DOHH2 (cell line): Measurements from ENCODE around the gene SEMA6A.

Experiments
- H3F3A ChIP-seq: fragments of 200-600 bp; sonication (generic), shearing (Covaris generic); 2 replicates; pipeline ENCODE4 v1.6.0; 2016; ENCODE audit warnings: antibody characterized with exemption, mild to moderate bottlenecking; ENCODE audit not compliant: control insufficient read depth, insufficient read depth
- H3K27ac ChIP-seq: fragments of 200-600 bp; sonication (generic); 2 replicates; pipeline ENCODE4 v1.5.1; 2014; ENCODE audit warnings: low read depth, mild to moderate bottlenecking, low read length, moderate library complexity
- H3K27me3 ChIP-seq: fragments of 200-600 bp; sonication (generic); 2 replicates; pipeline ENCODE4 v1.6.1; 2014; ENCODE audit warnings: mild to moderate bottlenecking, low read length, mixed read lengths; ENCODE audit not compliant: control insufficient read depth
- H3K36me3 ChIP-seq: fragments of 200-600 bp; sonication (generic); 2 replicates; pipeline ENCODE4 v1.6.1; 2014; ENCODE audit warnings: mild to moderate bottlenecking, low read length, moderate library complexity, mixed read lengths; ENCODE audit not compliant: control insufficient read depth
- H3K4me1 ChIP-seq: fragments of 200-600 bp; sonication (generic); 2 replicates; pipeline ENCODE4 v1.6.1; 2014; ENCODE audit warnings: mild to moderate bottlenecking, low read length, mixed read lengths; ENCODE audit not compliant: control insufficient read depth
- H3K4me2 ChIP-seq: fragments of 200-600 bp; sonication (generic); 2 replicates; pipeline ENCODE4 v1.6.0; 2014; ENCODE audit warnings: mild to moderate bottlenecking, low read length, moderate library complexity
- H3K4me3 ChIP-seq: fragments of 200-600 bp; sonication (generic); 2 replicates; pipeline ENCODE4 v1.5.1; 2014; ENCODE audit warnings: mild to moderate bottlenecking, low read length, mixed read lengths
- H3K79me2 ChIP-seq: fragments of 200-600 bp; sonication (generic); 2 replicates; pipeline ENCODE4 v1.6.1; 2014; ENCODE audit warnings: mild to moderate bottlenecking, low read length, mixed read lengths; ENCODE audit not compliant: control insufficient read depth
- H3K9me2 ChIP-seq: fragments of 200-600 bp; sonication (generic); replicated peaks from 2 replicates; pipeline ENCODE4 v1.6.1; 2014; ENCODE audit warnings: mild to moderate bottlenecking, low read length, mixed read lengths; ENCODE audit not compliant: control insufficient read depth
- H3K9me3 ChIP-seq: fragments of 200-600 bp; sonication (generic); 2 replicates; pipeline ENCODE4 v1.6.1; 2014; ENCODE audit warnings: antibody characterized with exemption, low read length, mixed read lengths; ENCODE audit not compliant: control insufficient read depth, insufficient read depth
- H4K20me1 ChIP-seq: fragments of 200-600 bp; sonication (generic); 2 replicates; pipeline ENCODE4 v1.6.0; 2014; ENCODE audit warnings: low read depth, mild to moderate bottlenecking, antibody characterized with exemption, low read length, moderate library complexity; ENCODE audit not compliant: control insufficient read depth, insufficient read depth
- CTCF ChIP-seq: fragments of 200-600 bp; sonication (generic); IDR thresholded peaks from one replicate; pipeline ENCODE4 v1.5.1; 2014; ENCODE audit warnings: antibody characterized with exemption, mild to moderate bottlenecking, low read depth, low read length; ENCODE audit not compliant: poor library complexity, severe bottlenecking
- EZH2phosphoT487 ChIP-seq: fragments of 200-600 bp; sonication (generic); IDR thresholded peaks from 2 replicates; pipeline ENCODE4 v1.6.1; 2017; ENCODE audit warnings: borderline replicate concordance, mild to moderate bottlenecking, antibody characterized with exemption, low read length, moderate library complexity, mixed read lengths

SEMA6A gene

GRCh38 chr5:116573279-116573701, 1.3 kb downstream of the SEMA6A start:
- H4K20me1 ChIP-seq: no peaks in the 10 kb centered on the region
- H3K27me3 ChIP-seq: peaks cover 46% of the 10 kb centered on the region
- no peaks in the 10 kb centered on the region for H3F3A ChIP-seq
- H3K9me2 ChIP-seq: no peaks in the 10 kb centered on the region
- H3K4me3 ChIP-seq: peak overlapping the region; percentile 75
- TF ChIP-seq CTCF (no peak), EZH2phosphoT487 (no peak)
- no peak overlapping the region for H3K27ac ChIP-seq
- H3K4me2 ChIP-seq: peak overlapping the region; percentile 92
- peaks cover 28% of the 10 kb centered on the region for H3K4me1 ChIP-seq
- H3K79me2 ChIP-seq: no peaks in the 10 kb centered on the region
- H3K36me3 ChIP-seq: no peaks in the 10 kb centered on the region
- H3K9me3 ChIP-seq: no peaks in the 10 kb centered on the region

DNA sequence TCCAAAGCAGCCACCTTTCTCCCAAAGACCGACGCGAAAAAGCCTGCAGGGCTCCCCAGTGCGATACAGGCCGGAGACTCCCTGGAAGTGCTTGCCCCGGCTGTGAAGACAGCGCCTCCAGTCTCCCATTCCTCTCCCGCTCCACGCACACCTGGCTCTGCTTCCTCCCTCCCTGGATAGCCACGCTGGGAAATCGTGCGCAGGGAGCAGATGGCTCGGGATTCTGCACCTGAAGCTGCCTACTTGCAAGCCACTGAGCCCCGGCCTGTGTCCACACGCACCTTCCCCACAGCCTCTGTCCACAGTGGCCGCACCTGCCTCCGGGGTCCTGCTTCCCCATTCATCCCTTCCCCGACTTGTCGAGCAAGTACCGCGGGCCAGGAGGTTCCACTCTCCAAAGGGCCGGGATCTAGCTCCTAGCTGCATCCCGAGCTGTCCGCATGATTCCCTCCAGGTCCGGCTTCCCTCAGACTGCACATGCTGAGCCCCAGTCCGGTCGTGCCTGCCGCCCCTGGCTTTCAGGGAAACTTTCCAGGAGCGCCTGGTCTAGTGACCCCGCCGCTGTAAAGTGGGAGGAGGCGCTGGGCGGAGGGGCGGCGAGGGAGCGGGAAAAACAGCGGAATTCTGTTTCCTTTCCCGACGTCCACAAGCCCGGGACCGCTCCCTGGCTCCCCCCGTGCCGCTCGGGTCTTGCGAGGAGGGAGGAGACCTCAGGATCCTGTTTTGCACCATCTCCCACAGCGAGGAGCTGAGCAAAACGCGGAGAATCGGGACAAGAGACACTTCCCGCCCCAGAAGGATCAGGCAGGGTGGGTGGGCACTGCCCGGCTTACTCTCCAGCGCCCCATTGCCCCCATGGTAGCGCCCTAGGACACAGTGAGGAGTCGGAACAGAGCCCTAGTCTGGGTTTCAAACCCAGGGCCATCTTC, 2.0 kb downstream of the SEMA6A start:
- no peak for TF ChIP-seq EZH2phosphoT487
- no peak for TF ChIP-seq CTCF

DNA sequence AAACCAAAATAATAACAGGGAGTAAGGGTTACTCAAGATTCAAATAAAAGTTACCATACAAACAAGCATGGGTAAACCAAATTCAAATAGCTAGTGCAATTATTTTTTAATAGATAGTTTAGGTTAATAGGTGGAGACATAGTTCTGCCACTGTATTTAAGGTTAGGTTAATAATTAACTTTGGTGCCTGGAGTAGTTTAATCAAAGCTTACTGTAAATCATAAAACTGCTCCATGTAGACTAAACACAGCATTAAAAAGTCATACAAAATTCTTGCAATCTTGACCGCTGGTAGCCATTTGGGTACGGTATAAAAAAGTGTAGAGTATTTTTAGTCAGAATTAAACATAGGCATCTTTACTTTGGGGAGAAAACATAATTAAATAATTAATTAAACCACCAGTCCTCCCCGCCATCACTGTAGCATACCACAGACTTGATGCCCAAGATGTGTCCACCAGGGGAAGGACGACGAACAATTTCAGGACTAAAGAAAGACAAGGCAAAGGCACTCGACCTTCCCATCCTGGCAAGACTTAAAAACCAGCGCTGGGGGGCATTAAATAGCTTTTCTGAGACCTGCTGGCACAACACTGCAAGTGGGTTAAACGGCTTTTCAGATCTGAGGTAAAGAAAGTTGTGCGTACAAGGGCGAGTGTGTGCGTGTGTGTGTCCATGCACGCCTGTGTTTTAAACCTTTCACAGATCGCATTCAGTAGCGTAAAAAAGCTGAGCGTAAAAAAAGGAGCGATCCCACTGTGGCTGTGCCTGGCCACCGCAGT, 2.9 kb downstream of the SEMA6A start:
- H3F3A ChIP-seq: no peaks in the 10 kb centered on the region
- H3K36me3 ChIP-seq: no peaks in the 10 kb centered on the region
- H3K27ac ChIP-seq: no peak overlapping the region
- no peak overlapping the region for H3K4me3 ChIP-seq
- H3K9me2 ChIP-seq: no peaks in the 10 kb centered on the region
- TF ChIP-seq CTCF (no peak), EZH2phosphoT487 (no peak)
- H3K4me1 ChIP-seq: peaks cover 21% of the 10 kb centered on the region
- H4K20me1 ChIP-seq: no peaks in the 10 kb centered on the region
- H3K9me3 ChIP-seq: no peaks in the 10 kb centered on the region
- peaks cover 42% of the 10 kb centered on the region for H3K27me3 ChIP-seq
- no peaks in the 10 kb centered on the region for H3K79me2 ChIP-seq
- H3K4me2 ChIP-seq: no peak overlapping the region

More for the DNA sequence above, 2.0 kb downstream of the SEMA6A start:
- Histone ChIP-seq H4K20me1 (no peaks in the 10 kb centered on the region), H3K4me3 (no peak overlapping the region), H3K36me3 (no peaks in the 10 kb centered on the region), H3F3A (no peaks in the 10 kb centered on the region), H3K27me3 (peaks cover 46% of the 10 kb centered on the region), H3K4me1 (peaks cover 28% of the 10 kb centered on the region), H3K9me2 (no peaks in the 10 kb centered on the region), H3K79me2 (no peaks in the 10 kb centered on the region), H3K4me2 (peak overlapping the region; percentile 92; the same call in 1 of the 2 replicates), H3K9me3 (no peaks in the 10 kb centered on the region), H3K27ac (no peak overlapping the region)
